HTR-8/SVneo (cell line): ENCODE data around the gene TMEM260.
"Not testable (repeated sequence)": the region's sequence is repeated elsewhere in the genome, so short reads cannot be mapped to it uniquely, and the experiment has no call there.

Experiments used
- DNase-seq: peaks from one replicate; pipeline ENCODE4 v3.0.0; 2011; ENCODE audit warnings: low spot score, mixed read lengths; ENCODE audit not compliant: insufficient read length
- FAIRE-seq: peaks from 2 replicates; lab custom pipeline; 2011; peaks lifted over from hg19 to GRCh38; lab: Jason Lieb, UNC

Gene TMEM260

GRCh38 chr14:56661478-56661877 lies 81.9 kb downstream of the TMEM260 start:
- FAIRE-seq (no peak), DNase-seq (no peak)

GRCh38 chr14:56664811-56665421 lies 85.3 kb downstream of the TMEM260 start:
- FAIRE-seq (peak; percentile 68), DNase-seq (no peak)

GRCh38 chr14:56666294-56666693 lies 86.7 kb downstream of the TMEM260 start:
- FAIRE-seq, result no peak

GRCh38 chr14:56666716-56667115 lies 87.1 kb downstream of the TMEM260 start:
- peak; percentile 89 for FAIRE-seq

More at GRCh38 chr14:56666294-56666693, 86.7 kb downstream of the TMEM260 start:
- DNase-seq, result no peak

GRCh38 chr14:56667290-56667689 lies 87.7 kb downstream of the TMEM260 start:
- FAIRE-seq, result peak; percentile 42
- not testable (repeated sequence) for DNase-seq

More at GRCh38 chr14:56666716-56667115, 87.1 kb downstream of the TMEM260 start:
- peak; percentile 67 for DNase-seq

GRCh38 chr14:56676042-56676441 lies 96.4 kb downstream of the TMEM260 start:
- peak; percentile 76 for FAIRE-seq
- DNase-seq, result no peak

- FAIRE-seq, result no peak
- no peak for DNase-seq
These were observed 99.2 kb downstream of the TMEM260 start for GRCh38 chr14:56678838-56679237.

- DNase-seq (no peak), FAIRE-seq (peak; percentile 9)
These were observed 106.8 kb downstream of the TMEM260 start for GRCh38 chr14:56686416-56686815.

- FAIRE-seq, result no peak
These were observed 107.5 kb downstream of the TMEM260 start for GRCh38 chr14:56687123-56687522.

GRCh38 chr14:56694609-56695008 lies 115.0 kb downstream of the TMEM260 start:
- DNase-seq (no peak), FAIRE-seq (peak; percentile 26)

More at GRCh38 chr14:56687123-56687522, 107.5 kb downstream of the TMEM260 start:
- DNase-seq, result no peak

- FAIRE-seq, DNase-seq: not testable (repeated sequence)
These were observed 115.6 kb downstream of the TMEM260 start for GRCh38 chr14:56695216-56695615.
